Measurements from ENCODE around the gene GOLGA8M.
"Not testable (repeated sequence)": the region's sequence is repeated elsewhere in the genome, so short reads cannot be mapped to it uniquely, and the experiment has no call there.

Gene GOLGA8M, protein sequence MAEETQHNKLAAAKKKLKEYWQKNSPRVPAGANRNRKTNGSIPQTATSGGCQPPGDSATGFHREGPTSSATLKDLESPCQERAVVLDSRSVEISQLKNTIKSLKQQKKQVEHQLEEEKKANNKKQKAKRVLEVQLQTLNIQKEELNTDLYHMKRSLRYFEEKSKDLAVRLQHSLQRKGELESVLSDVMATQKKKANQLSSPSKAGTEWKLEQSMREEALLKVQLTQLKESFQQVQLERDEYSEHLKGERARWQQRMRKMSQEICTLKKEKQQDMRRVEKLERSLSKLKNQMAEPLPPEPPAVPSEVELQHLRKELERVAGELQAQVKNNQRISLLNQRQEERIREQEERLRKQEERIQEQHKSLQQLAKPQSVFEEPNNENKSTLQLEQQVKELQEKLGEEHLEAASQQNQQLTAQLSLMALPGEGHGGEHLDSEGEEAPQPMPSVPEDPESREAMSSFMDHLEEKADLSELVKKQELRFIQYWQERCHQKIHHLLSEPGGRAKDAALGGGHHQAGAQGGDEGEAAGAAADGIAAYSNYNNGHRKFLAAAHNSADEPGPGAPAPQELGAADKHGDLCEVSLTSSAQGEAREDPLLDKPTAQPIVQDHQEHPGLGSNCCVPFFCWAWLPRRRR

DNA sequence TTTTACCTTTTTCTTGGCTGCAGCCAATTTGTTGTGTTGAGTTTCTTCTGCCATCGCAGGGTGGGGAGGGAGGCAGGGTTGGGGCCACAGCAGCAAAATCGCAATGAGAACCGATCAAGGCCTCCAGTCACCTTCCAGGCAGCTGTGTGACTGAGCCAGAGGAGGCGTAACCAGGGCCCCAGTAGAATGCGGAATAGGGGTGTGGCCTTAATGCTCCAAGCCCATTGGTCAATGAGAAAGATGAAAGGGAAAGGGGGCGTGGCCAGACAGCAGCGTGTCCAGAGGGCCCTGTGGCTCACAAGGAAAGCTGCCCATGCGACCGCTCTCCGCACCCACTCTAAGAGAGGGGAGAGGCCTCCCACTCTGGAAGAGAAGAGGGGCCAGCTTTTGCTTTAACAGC lies at the start of gene GOLGA8M:
Gene GOLGA8M (minus strand): TSS at position 152 of the 400 bp plus-strand sequence. CDS start 98 bp downstream, at position 54.
- in situ Hi-C loops (cut with MboI; ENCODE audit: low sequenced_read_pairs) = not testable (repeated sequence)

DNA sequence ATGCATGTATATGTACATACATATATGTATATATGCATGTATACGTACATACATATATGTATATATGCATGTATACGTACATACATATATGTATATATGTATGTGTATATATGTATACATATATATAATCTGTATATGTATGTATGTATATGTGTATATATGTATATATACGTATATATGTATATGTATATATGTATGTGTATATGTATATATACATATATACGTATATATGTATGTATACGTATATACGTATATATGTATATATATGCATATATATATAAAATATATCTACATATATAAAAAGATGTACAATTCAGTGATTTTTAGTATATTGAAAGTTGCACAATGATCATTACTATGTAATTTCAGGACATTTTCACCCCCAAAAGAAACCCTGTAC lies 30.7 kb upstream of the GOLGA8M start:
- in situ Hi-C loops (cut with MboI; ENCODE audit: low sequenced_read_pairs) = not testable (repeated sequence)

DNA sequence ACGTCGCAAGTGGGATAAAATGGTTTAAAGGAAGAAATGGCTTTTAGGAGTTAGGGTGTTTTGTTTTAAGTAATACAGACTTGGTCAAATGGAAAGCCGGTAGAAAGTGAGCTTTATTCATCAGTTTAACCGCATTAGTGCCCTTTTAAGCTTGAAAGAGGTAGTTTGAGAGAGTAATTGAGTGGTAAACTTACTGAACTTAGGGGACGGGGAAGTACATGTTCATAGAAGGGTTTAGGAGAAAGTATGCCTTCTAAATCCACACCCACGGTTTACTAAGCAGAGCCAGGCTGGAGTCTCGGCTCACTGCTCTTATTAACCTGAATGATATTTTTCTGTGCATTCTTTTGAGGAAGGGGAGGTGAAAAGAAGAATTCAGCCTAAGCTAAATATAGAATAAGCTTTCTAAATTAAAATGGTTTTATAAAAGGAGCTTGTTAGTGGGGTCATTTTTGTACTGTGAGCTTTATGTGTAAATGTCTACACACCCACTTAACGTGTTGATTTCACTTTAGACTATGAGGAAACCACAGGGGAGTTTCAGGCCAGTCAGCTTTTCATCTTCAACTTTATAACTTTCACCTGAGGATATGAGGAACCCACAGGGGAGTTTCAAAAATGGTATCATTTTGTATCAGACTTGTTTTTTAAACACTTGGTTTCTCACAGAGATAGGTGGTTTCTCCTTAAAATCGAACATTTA lies 26.5 kb upstream of the GOLGA8M start:
- in situ Hi-C loops (cut with MboI; ENCODE audit: low sequenced_read_pairs) = not testable (repeated sequence)

DNA sequence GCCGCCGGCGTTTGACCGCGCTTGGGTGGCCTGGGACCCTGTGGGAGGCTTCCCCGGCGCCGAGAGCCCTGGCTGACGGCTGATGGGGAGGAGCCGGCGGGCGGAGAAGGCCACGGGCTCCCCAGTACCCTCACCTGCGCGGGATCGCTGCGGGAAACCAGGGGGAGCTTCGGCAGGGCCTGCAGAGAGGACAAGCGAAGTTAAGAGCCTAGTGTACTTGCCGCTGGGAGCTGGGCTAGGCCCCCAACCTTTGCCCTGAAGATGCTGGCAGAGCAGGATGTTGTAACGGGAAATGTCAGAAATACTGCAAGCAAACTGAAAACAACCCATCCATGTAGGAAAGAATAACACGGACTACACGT lies 26.0 kb upstream of the GOLGA8M start:
- in situ Hi-C loops (cut with MboI; ENCODE audit: low sequenced_read_pairs) = not testable (repeated sequence)

DNA sequence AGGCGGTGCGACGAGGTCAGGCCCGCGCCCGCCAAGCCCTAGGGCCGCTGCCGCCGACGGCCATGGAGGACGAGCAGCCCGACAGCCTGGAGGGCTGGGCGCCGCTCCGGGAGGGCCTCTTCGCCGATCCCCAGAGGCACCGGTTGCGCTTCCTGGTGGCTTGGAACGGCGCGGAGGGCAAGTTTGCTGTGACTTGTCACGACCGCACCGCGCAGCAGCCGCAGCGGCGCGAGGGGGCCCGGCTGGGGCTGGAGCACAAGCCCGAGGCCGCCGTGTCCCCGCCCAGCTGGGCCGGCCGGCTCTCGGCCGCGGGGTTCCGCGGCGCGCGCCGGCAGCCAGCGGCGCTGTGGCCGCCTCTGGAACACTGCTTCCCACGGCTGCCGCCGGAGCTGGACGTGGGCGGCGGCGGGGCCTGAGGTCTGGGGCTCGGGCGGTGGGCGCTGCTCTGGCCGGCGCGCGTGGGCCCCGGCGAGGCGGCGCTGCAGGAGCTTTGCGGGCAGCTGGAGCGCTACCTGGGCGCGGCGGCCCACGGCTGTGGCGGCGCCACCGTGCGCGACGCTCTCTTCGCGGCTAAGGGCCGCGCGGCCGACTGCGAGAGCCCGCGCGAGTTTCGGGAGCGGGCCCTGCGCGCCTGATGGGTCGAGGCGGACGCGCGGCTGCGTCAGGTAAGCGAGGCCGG lies 25.4 kb upstream of the GOLGA8M start:
- in situ Hi-C loops (cut with MboI; ENCODE audit: low sequenced_read_pairs) = not testable (repeated sequence)

DNA sequence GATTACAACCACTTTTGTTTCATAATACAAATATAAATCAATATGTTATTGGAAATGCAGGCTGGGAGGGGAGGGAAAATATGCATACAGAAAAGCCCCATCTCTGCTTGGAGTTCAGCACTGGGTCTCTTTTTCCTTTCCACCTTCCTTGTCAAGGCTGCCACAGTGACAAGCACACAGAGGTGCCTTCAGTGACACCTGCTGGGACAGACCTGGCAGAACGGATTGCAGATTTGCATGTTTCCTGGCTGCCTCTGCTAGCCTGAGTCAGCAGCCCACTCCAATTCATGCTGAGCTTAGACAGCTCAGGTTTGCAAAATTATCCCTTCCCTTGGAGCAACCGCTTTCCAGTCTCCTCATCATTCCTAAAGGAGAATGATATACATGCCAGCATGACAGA lies 15.8 kb upstream of the GOLGA8M start:
- in situ Hi-C loops (cut with MboI; ENCODE audit: low sequenced_read_pairs) = not testable (repeated sequence)

DNA sequence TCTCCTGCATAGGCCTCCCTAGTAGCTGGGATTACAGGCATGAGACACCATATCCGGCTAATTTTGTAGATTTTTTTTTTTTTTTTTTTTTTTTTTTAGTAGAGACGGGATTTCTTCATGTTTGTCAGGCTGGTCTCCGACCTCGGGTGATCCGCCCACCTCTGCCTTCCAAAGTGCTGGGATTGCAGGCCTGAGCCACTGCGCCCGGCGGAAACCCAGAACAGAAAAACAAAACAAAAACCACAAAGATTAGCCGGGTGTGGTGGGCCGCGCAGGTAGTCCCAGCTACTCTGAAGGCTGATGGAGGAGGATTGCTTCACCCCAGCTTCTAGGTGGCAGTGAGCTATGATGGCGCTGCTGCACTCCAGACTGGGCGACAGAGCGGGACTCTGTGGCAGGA lies 14.8 kb upstream of the GOLGA8M start:
- in situ Hi-C loops (cut with MboI; ENCODE audit: low sequenced_read_pairs) = not testable (repeated sequence)

DNA sequence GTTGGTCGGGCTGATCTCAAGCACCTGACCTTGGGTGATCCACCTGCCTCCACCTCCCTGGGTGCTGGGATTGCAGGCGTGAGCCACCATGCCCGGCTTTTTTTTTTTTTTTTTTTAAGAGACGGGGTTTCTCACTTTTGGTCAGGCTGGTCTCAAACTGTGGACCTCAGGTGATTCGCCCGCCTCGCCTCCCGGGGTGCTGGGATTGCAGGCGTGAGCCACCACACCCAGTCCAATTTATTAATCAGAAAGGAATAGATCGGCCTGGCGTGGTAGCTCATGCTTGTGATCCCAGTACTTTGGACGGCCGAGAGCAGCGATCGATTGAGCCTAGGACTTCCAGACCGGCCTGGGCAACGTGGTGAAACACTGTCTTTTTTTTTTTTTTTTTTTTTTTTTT lies 13.9 kb upstream of the GOLGA8M start:
- in situ Hi-C loops (cut with MboI; ENCODE audit: low sequenced_read_pairs) = no loop called here

DNA sequence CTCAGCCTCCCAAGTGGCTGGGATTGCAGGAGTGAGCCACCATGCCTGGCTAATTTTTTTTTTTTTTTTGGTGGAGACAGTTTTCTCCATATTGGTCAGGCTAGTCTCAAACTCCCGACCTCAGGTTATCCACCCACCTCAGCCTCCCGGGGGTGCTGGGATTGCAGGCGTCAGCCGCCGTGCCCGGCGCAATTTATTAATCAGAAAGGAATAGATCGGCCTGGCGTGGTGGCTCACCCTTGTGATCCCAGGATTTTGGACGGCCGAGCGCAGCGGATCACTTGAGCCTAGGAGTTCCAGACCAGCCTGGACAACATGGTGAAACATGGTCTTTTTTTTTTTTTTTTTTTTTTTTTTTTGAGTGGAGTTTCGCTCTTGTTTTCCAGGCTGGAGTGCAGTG lies 13.3 kb upstream of the GOLGA8M start:
- in situ Hi-C loops (cut with MboI; ENCODE audit: low sequenced_read_pairs) = no loop called here

DNA sequence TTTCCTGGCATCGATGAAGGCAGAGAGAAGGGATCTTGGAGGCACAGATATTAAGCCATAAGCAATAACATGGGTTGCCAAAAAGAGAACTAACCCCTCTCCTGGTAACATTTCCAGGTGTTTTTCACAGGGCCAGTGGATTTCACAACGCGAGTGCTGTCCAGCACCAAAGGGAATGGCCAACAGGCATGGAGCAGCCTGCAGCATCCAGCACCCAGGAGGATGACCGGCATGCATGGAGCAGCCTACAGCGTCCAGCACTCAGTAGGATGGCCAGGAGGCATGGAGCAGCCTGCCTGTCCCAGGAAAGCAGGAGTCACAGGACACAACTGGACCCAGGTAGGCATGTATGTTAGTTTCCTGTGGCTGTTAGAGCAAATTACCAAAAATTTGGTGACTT lies 11.8 kb upstream of the GOLGA8M start:
- in situ Hi-C loops (cut with MboI; ENCODE audit: low sequenced_read_pairs) = not testable (repeated sequence)

DNA sequence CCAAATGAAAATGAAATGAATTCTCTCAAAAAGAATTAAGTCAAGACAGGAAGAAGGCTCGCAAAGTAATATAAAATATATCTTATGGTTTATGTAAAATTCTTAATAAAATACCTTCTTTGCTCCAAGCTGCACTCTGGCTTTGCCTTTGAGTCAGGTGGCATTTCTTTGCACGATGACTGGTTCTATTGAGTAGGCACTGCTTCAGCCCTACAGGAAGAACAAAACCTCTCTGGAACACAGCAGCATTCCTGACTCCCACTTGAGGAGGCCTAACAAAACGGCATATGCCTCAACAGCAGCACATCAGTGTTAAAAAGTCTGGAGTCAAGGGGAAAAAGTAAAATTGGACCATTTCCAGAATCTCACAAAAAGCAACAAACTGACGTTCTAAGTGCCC lies 7.4 kb upstream of the GOLGA8M start:
- in situ Hi-C loops (cut with MboI; ENCODE audit: low sequenced_read_pairs) = not testable (repeated sequence)

DNA sequence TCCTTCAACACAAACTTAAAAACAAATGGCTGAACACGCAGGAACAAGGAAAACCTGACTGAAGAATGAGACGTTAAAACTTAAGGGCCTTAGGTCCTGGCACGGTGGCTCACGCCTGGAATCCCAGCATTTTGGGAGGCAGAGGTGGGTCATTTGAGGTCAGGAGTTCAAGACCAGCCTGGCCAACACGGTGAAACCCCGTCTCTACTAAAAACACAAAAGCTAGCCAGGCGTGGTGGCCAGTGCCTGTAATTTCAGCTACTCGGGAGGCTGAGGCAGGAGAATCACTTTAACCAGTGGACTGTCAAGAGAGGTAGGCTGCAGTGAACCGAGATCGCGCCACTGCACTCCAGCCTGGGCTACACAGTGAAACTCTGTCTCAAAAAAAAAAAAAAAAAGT lies 6.4 kb upstream of the GOLGA8M start:
- in situ Hi-C loops (cut with MboI; ENCODE audit: low sequenced_read_pairs) = not testable (repeated sequence)

DNA sequence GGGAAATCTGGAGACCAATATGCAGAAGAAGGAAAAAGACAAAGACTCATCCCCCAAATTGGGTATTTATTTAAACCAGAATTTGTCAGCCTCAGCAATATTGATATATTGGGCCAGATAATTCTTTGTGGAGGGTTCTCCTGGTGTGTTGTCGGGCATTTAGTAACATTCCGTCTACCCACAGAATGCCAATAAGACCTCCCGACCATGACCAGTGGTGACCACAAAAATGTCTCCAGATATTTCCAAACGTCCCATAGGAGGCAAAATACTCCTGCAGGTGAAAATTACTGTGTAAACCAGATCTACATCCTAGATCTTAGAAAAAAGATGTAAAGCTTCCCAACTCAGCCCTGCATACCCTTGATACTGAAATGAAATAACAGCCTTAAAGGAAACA lies 2.0 kb upstream of the GOLGA8M start:
- in situ Hi-C loops (cut with MboI; ENCODE audit: low sequenced_read_pairs) = not testable (repeated sequence)

DNA sequence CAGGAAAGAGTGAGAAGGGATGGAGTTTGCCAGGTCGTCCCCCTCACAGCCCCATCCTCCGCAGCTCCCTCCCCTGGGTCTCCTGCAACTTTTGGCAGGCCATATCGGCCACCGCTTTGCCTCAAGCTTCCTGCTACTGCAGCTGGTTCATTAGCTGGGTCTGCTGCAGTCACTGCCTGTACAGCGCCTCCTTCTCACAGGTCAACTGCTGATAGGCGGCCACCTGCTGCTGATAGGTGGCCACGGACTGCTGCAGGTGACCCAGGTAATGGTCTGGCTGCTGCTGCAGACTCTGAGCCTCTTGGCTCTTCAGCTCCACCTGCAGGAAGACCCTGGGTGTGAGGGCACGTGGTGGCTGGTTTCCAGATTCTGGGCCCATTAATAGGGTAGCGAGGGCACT lies 8.3 kb downstream of the GOLGA8M start:
- in situ Hi-C loops (cut with MboI; ENCODE audit: low sequenced_read_pairs) = not testable (repeated sequence)

DNA sequence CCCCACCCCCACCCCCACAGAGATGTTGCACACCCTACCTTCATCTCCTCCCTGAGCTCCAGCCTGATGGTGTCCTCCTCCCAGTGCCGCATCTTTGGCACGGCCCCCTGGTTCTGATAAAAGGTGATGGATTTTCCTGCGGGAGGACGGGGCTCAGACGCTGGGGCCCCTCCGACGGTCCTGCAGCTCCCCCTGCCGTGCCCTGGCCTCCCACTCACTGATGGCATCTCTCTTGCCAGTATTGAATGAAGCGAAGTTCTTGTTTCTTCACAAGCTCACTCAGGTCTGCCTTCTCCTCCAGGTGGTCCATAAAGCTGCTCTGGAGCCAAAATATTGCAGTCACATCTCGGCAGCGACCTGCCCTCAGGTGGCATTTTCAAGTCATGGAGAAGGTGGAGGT lies 9.8 kb downstream of the GOLGA8M start:
- in situ Hi-C loops (cut with MboI; ENCODE audit: low sequenced_read_pairs) = not testable (repeated sequence)

DNA sequence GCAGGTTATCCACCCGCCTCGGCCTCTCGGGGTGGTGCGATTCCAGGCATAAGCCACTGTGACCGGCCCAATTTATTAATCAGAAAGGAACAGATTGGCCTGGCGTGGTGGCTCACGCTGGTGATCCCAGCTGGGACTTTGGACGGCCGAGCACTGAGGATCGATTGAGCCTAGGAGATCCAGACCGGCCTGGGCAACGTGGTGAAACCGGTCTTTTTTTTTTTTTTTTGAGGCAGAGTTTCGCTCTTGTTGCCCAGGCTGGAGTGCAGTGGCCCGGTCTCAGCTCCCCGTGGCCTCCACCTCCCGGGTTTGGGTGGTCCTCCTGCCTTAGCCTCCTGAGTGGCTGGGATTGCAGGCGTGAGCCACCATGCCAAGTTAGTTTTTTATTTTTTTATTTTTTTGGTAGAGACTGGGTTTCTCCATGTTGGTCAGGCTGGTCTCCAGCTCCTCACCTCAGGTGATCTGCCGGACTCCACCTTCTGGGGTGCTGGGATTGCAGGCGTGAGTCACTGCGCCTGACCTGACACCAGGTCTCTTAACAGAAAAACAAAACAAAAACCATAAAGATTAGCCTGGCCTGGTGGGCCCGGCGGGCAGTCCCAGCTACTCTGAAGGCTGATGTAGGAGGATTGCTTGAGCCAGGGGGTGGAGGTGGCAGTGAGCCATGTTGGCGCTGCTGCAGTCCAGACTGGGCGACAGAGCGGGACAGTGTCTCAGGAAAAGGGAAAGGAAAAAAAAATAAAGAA lies 18.0 kb downstream of the GOLGA8M start:
- in situ Hi-C loops (cut with MboI; ENCODE audit: low sequenced_read_pairs) = not testable (repeated sequence)

DNA sequence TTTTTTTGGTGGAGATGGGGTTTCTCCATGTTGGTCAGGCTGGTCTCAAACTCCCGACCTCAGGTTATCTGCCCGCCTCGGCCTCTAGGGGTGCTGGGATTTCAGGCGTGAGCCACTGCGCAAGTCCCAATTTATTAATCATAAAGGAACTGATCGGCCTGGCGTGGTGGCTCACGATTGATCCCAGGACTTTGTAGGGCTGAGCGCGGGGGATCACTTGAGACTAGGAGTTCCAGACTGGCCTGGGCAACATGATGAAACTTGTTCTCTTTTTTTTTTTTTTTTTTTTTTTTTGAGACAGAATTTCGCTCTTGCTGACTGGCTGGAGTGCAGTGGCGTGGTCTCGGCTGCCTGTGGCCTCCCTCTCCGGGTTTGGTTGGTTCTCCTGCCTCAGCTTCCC lies 19.2 kb downstream of the GOLGA8M start:
- in situ Hi-C loops (cut with MboI; ENCODE audit: low sequenced_read_pairs) = not testable (repeated sequence)

DNA sequence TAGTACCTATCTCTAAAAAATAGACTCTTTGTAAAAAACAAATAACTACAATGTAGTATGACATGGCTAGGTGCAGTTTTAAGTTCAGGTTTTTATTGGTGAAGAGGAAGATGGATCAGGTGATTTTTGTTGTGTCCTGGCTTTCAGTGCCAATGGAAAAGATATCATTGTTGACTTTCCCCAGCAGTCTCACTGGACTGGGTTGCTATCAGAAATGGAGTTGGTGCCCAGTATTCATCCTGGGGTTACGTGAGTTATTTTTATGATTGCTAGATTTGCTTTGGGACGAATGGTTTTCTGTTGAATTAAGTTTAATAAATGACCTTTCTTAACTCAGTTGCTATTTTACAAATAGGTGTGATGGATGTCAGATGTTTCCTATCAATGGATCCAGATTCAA lies 38.7 kb downstream of the GOLGA8M start:
- in situ Hi-C loops (cut with MboI; ENCODE audit: low sequenced_read_pairs) = not testable (repeated sequence)

DNA sequence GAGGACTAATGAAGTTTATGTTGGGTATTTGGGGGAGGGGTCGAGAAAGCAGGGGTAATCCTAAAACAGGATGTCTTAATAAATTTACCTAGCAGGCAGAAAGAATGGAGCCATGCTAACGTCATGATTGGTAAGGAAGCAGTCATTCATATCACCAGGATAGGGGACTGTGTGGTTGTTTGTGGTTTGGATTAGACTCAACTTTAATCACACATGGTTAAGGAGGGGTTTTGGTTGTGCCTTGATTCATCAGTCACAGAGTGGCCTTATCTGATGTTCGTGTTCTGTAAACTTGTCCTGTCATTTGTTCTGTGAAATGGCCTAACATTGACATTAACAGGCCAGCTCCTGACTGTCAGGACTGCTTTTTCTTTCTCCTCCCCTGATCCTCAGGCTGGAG lies 40.1 kb downstream of the GOLGA8M start:
- in situ Hi-C loops (cut with MboI; ENCODE audit: low sequenced_read_pairs) = not testable (repeated sequence)

DNA sequence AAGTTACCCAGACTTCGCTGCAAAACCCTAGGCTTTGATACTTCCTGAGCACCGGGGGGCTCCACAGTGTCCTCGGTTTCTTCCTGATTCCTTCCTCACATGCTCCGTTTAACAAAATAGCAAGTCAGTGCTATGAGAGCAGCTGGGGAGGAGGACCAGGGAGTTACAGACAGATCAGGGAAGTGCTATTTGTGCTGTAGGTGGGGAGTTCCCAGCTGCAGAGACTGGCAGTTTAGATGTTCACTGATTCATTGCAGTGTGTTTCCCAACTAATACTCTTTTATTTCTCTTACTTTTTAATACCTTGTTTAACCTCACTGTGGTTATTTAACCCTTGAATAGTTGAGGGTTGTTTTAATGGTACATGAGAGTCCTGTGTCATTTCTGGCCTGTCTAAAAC lies 45.8 kb downstream of the GOLGA8M start:
- in situ Hi-C loops (cut with MboI; ENCODE audit: low sequenced_read_pairs) = not testable (repeated sequence)

DNA sequence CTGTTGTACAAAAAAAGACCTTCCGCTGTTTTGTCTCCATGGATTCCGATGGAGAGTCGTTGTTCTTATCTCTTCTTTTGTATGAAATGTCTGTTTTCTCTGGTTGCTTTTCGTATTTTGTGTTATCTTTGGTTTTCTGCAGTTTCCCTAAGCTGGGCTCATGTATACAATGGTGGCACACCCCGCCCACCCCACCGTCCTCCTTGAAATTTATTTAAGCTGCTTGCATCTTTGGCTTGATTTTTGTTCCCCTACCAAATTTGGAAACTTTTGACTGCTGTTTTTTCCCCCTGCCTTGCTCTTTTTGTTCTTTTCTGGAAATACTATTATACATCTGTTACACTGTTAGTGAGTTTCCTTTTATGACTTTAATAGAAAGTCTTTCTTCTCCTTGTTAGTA lies 47.6 kb downstream of the GOLGA8M start:
- in situ Hi-C loops (cut with MboI; ENCODE audit: low sequenced_read_pairs) = not testable (repeated sequence)
